Measurements from ENCODE around the gene TMEM42.
"Not testable (repeated sequence)": the region's sequence is repeated elsewhere in the genome, so short reads cannot be mapped to it uniquely, and the experiment has no call there.

Gene TMEM42

DNA sequence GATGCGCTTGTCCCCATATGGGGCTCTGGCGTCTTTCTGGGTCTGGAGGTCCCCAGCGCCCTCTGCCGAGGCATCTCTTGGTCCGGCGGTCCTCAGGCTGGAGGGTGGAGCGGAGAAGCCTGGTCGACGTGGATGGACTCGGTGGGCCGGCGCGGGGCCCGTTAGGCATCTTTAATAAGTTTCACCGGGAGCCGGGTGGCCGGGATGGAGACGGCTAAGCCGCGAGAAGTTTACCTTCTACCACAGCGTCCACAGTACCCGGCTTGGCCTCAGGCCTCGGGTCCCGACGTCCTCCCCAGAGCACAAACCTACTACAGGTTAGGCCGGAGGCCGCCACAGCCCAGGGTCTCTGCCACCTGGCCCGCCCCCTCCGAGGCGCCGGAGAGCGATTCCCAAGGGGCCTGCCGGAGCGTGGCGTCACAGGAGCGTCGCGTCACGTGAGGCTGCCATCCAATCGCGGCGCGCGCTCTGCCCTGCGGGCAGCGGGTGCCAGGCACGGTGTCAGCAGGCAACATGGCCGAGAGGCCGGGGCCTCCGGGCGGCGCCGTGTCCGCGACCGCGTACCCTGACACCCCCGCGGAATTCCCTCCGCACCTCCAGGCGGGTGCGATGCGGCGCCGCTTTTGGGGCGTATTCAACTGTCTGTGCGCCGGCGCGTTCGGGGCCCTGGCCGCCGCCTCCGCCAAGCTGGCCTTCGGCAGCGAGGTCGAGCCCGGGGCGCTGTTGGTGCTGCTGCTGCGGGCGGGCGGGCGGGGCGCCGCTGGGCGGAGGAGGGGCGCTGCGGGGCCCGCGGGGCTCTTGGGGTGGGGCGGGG lies at the start of gene TMEM42:
Gene TMEM42, plus strand, starts transcription at position 501 of the 814 bp plus-strand sequence. Its CDS starts 13 bp downstream, at position 514.
- peak; percentile 91 for DNase-seq

GRCh38 chr3:44814751-44815150 lies 47.0 kb upstream of the TMEM42 start:
- DNase-seq, result no peak

DNA sequence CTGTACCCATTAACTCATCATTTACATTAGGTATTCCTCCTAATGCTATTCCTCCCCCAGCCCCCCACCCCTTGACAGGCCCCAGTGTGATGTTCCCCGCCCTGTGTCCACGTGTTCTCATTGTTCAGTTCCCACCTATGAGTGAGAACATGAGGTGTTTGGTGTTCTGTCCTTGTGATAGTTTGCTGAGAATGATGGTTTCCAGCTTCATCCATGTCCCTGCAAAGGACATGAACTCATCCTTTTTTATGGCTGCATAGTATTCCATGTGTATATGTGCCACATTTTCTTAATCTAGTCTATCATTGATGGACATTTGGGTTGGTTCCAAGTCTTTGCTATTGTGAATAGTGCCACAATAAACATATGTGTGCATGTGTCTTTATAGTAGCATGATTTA lies 45.4 kb upstream of the TMEM42 start:
- DNase-seq, result not testable (repeated sequence)

GRCh38 chr3:44821206-44821605 lies 40.5 kb upstream of the TMEM42 start:
- DNase-seq, result not testable (repeated sequence)

DNA sequence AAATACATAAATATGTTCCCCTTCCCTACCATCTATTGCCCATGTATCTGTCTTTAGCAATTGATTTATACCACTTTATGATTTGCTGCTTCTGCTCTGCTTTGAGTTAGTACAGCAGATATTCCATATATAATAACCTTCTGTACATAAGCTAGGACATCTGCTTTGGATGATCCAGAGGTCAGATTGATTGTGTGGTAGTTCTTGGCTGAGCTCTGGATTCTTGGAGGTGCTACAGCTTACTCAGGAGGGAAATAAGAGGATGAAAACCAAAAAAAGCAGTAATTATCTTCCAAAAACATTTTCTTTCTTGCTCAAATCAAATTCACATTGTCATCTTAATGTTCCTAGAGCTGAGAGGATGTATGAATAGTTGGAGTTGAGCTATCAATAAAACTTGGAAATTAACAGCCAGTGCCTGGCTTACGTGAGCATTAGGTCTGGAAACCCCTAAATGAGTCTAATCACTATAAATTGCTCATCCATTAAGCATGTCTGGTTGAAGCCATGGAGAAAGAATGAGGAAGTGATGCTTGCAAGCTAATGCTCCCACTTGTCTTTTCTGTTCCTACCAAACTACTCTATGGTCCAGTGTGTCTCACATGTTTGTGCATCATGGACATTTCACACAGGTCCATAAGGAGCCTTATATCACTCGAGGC lies 36.3 kb upstream of the TMEM42 start:
- DNase-seq, result no peak

- DNase-seq, result no peak
Observed at GRCh38 chr3:44827196-44827595, 34.5 kb upstream of the TMEM42 start.

- no peak for DNase-seq
Observed at GRCh38 chr3:44831232-44831631, 30.5 kb upstream of the TMEM42 start.

DNA sequence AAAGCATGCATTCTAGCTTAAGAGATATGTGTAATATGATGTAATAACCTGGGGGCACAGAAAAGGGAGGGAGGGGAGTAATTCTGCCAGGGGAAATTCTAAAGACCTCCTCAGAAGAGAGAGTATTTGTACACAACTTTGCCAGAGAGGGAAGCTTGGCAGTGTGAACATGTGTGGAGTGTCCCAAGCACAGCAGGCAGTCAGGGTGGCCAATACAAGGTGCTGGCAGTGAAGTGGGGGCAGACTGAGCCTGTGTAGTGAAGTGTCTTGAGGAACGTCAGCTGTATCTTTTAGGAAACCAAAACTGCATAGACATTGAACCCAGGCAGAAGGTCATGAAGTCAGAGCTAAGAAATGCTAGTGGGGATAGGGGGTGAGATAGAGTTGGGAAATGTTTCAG lies 29.7 kb upstream of the TMEM42 start:
- DNase-seq, result no peak

DNA sequence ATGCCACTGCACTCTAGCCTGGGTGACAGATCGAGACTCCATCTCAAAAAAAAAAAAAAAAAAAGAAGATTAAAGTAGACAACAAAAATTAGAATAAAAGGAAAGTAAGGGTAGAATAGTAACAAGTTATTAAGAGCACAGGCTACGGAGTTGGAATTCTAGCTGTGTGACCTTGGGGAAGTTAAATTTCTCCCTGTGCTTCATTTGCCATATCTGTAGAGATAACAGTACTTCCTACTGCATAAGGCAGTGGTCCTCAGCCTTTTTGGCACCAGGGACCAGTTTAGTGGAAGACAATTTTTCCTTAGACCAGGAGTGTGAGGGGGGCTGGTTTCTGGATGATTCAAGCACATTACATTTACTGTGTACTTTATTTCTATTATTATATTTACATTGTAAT lies 28.7 kb upstream of the TMEM42 start:
- DNase-seq, result no peak

- no peak for DNase-seq
Observed at GRCh38 chr3:44833394-44833793, 28.3 kb upstream of the TMEM42 start.

DNA sequence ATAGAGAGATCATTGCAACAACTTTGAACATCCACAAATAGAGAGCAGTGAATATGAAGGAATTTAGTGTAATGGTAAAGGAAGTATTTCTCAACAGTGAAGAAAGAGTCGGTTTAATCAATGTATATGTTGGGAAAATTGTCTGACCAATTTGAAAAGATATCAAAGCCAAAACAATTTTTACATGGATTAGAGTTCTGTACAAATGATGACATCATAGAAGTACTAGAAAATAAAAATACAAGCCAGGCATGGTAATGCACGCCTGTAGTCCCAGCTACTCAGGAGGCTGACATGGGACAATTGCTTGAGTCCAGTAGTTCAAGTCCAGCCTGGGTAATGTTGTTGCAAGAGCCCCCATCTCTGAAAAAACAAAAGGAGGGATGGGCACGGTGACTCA lies 26.0 kb upstream of the TMEM42 start:
- DNase-seq, result no peak

DNA sequence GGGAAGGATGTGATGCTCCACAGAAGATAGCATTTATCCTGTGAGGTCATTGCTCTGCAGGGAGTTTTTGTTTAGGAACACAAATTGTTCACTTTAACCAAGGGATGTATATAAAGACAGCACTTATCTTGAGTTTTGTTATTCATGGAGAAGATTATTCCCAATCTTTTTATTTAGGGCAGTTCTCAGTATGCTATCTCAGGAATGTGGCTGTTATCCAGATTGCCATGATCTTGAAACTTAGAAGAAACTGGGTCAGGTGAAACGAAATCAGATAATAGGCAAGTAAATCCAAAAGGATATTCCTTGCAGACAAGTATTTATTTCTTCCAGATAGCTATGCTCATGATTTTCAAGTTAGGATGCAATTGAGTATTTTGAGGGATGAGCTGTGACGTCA lies 19.3 kb upstream of the TMEM42 start:
- DNase-seq, result no peak

- no peak for DNase-seq
Observed at GRCh38 chr3:44845528-44846520, 15.9 kb upstream of the TMEM42 start.

DNA sequence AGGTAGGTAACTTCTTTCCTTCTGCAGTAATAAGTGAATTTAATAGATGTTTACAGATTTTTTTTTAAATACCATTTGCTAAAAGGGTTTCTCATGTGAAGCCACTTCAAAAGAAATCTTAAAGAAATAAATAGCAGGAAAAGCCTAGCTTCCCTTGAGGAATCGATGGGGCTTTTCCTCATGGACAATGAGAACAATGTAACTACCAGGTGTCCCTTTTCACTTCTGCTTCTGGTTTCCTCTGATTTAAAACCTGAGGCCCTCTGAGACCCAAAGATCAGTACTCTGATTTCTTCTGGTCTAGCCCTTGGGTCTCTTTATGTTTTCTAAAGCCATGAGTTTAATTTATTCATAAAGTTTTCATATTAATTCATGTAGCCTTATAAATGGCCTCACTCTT lies 13.1 kb upstream of the TMEM42 start:
- DNase-seq, result no peak

DNA sequence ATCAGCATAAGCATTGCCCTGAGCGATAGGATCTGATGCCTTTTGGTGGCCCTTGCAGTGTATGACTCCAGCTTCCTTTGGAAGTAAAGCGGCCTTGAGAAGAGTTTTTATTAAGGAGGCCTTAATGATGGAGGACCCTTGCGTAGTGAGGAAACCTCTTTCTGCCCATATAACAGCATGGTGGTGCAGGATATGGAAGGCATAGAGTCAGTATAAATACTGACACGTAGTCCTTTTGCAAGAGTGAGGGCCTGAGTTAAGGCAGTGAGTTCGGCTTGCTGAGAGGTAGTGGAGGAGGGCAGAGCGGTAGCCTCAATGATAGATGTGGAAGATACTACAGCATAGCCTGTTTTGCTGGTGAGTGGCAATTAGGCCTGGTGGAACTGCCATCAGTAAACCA lies 5.0 kb upstream of the TMEM42 start:
- not testable (repeated sequence) for DNase-seq

DNA sequence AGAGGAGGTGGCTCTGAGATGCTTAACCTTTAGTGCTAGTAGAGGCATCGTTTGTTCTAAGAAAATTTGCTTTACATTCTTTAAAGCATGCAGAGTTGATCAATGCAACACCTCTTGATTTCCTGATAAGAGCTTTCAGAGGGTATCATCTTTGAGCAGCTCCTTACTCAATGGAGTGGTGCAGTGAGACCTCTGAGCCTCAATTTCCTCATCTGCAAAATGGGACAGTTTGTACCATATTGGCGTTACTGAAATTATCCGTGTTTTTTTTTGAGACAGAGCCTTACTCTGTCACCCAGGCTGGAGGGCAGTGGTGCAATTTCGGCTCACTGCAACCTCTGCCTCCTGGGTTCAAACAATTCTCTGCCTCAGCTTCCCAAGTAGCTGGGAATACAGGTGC lies 1.6 kb upstream of the TMEM42 start:
- DNase-seq, result no peak

- no peak for DNase-seq
Observed at GRCh38 chr3:44862226-44862637, 520 bp downstream of the TMEM42 start.

GRCh38 chr3:44865272-44866035 lies 3.7 kb downstream of the TMEM42 start:
- DNase-seq, result no peak

GRCh38 chr3:44867421-44868111 lies 5.9 kb downstream of the TMEM42 start:
- no peak for DNase-seq

GRCh38 chr3:44870375-44871061 lies 8.8 kb downstream of the TMEM42 start:
- DNase-seq, result no peak

- DNase-seq, result no peak
Observed at GRCh38 chr3:44874308-44874707, 12.6 kb downstream of the TMEM42 start, which contains the start of gene TGM4. TSS of gene TGM4 (plus strand) at chr3:44874608. CDS start at chr3:44874679, 71 bp downstream.
